ENCODE measurements around the gene GCSAML. TPM values are rescaled to one million over a fixed set of nuclear protein-coding genes. Genes with fewer than 3 reads are reported as not detected.

Gene GCSAML
- total and polyA plus RNA-seq, 4 donors: 0.03 to 1.8 TPM; not detected in 2

DNA sequence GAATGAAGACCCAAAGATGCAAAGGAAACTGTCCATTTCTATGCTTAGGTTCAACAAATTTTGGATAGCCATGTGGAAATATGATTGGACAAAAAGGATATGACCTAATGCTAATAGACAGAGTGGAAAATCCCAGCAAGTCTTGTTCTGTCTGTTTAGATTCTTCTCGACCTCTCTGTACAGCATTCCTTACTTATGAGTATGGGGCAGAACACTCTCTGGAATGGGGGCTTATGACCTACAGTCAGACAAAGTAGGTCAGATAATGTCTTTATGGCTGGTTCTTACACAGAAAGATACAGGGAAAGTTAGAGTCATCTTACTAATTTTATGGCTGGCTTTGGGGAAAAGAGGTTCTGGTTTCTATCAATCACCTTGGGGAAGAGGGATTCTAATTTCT is 2.8 kb downstream of the GCSAML start:
- Histone ChIP-seq H3K9me3 (ENCODE audit: control insufficient read depth in 4 of 4, low read length in 3 of 4) (no peaks in the 10 kb centered on the region), H3K4me1 (ENCODE audit: control insufficient read depth in 4 of 4, insufficient read depth in 4 of 4, low read length in 3 of 4) (no peaks in the 10 kb centered on the region), H3K4me3 (ENCODE audit: low read depth in 1 of 3, low read length in 3 of 3) (no peak overlapping the region), H3K9ac (ENCODE audit: low read depth in 1 of 2, low read length in 2 of 2) (no peak overlapping the region), H3K27ac (ENCODE audit: low read depth in 1 of 2, low read length in 2 of 2) (no peak overlapping the region), H3K27me3 (ENCODE audit: control insufficient read depth in 4 of 4, insufficient read depth in 4 of 4, low read length in 3 of 4) (peaks cover 0 to 8% (median 1%) of the 10 kb centered on the region in 4 donors), H3K36me3 (ENCODE audit: control insufficient read depth in 4 of 4, insufficient read depth in 3 of 4, low read depth in 1 of 4, low read length in 3 of 4) (no peaks in the 10 kb centered on the region)
- DNase-seq (ENCODE audit: low spot score): no peak
- WGBS: 54% methylated on average over 1 of the region's 1 CpG
- TF ChIP-seq RAD21 (IDR thresholded peaks at IDR 0.05) (no peak), HNF4G (IDR thresholded peaks at IDR 0.05) (no peak), ZBTB33 (IDR thresholded peaks at IDR 0.05) (no peak), GABPA (IDR thresholded peaks at IDR 0.05 in 1 of 2, conservative IDR thresholded peaks at IDR 0.05 in 1 of 2) (no peak), ATF3 (IDR thresholded peaks at IDR 0.05) (no peak), SP1 (IDR thresholded peaks at IDR 0.05) (no peak), RXRA (IDR thresholded peaks at IDR 0.05) (no peak), NR2F2 (IDR thresholded peaks at IDR 0.05) (no peak), JUND (IDR thresholded peaks at IDR 0.05) (no peak), FOXA1 (IDR thresholded peaks at IDR 0.05) (no peak), CTCF (IDR thresholded peaks at IDR 0.05; ENCODE audit: low read depth, low read length, missing input control) (no peak), EGR1 (IDR thresholded peaks at IDR 0.05; ENCODE audit: low read depth in 2 of 2) (no peak), YY1 (IDR thresholded peaks at IDR 0.05) (no peak), TAF1 (conservative IDR thresholded peaks at IDR 0.05) (no peak), FOXA2 (IDR thresholded peaks at IDR 0.05) (no peak), HNF4A (conservative IDR thresholded peaks at IDR 0.05) (no peak)
- TF ChIP-seq, protein P1, sequence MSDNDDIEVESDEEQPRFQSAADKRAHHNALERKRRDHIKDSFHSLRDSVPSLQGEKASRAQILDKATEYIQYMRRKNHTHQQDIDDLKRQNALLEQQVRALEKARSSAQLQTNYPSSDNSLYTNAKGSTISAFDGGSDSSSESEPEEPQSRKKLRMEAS (IDR thresholded peaks at IDR 0.05): no peak
- TF ChIP-seq, protein P2, sequence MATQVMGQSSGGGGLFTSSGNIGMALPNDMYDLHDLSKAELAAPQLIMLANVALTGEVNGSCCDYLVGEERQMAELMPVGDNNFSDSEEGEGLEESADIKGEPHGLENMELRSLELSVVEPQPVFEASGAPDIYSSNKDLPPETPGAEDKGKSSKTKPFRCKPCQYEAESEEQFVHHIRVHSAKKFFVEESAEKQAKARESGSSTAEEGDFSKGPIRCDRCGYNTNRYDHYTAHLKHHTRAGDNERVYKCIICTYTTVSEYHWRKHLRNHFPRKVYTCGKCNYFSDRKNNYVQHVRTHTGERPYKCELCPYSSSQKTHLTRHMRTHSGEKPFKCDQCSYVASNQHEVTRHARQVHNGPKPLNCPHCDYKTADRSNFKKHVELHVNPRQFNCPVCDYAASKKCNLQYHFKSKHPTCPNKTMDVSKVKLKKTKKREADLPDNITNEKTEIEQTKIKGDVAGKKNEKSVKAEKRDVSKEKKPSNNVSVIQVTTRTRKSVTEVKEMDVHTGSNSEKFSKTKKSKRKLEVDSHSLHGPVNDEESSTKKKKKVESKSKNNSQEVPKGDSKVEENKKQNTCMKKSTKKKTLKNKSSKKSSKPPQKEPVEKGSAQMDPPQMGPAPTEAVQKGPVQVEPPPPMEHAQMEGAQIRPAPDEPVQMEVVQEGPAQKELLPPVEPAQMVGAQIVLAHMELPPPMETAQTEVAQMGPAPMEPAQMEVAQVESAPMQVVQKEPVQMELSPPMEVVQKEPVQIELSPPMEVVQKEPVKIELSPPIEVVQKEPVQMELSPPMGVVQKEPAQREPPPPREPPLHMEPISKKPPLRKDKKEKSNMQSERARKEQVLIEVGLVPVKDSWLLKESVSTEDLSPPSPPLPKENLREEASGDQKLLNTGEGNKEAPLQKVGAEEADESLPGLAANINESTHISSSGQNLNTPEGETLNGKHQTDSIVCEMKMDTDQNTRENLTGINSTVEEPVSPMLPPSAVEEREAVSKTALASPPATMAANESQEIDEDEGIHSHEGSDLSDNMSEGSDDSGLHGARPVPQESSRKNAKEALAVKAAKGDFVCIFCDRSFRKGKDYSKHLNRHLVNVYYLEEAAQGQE (IDR thresholded peaks at IDR 0.05): no peak
